OCI-LY7 (cell line): ENCODE results near the gene FAM13A.

Source experiments
- CTCF ChIP-seq: fragments of 200-600 bp; sonication (generic); conservative IDR thresholded peaks from 2 replicates; pipeline ENCODE4 v1.5.1; 2014; ENCODE audit warnings: mild to moderate bottlenecking, antibody characterized with exemption, low read length, moderate library complexity, mixed read lengths
- EZH2phosphoT487 ChIP-seq: fragments of 200-600 bp; sonication (generic); IDR thresholded peaks from 2 replicates; pipeline ENCODE4 v1.6.1; 2018; ENCODE audit warnings: low read depth, borderline replicate concordance, mild to moderate bottlenecking, mixed run types, antibody characterized with exemption, low read length, moderate library complexity, mixed read lengths

GRCh38 chr4:88751258-88752075 is 305.5 kb downstream of the FAM13A start:
- no peak for TF ChIP-seq CTCF
- no peak for TF ChIP-seq EZH2phosphoT487
